IMR-90 (cell line): ENCODE measurements around the gene UBE3A. TPM values are rescaled to one million over a fixed set of nuclear protein-coding genes. Genes with fewer than 3 reads are reported as not detected.

Experiments used
- ATAC-seq: fragments of 200-7000 bp; cut with Tn5 transposase; 2 replicates; pipeline ENCODE4 v1.9.1; 2020; ENCODE audit warnings: low read depth, mild to moderate bottlenecking, moderate library complexity
- BruUV-seq: library from RNA; stranded (reverse); fragments of 400-500 nt; replicated peaks from 2 replicates; lab custom pipeline; 2021; lab: Mats Ljungman, UMichigan
- CTCF ChIA-PET: fragments of 300-600 bp; formaldehyde crosslinking; extraction: SDS; loops from one replicate; lab custom pipeline; 2021; ENCODE audit warnings: antibody characterized with exemption; lab: Yijun Ruan, JAX
- POLR2A ChIA-PET: fragments of 300-600 bp; sonication (Branson Sonifier 250); formaldehyde crosslinking; loops from one replicate; lab custom pipeline; 2022; ENCODE audit warnings: antibody characterized with exemption; ENCODE audit not compliant: unreplicated experiment; lab: Charles Lee
- DNase-seq: peaks from one replicate; pipeline ENCODE4 v3.0.0; 2013
- H2AFZ ChIP-seq: replicated peaks from 2 replicates; pipeline ENCODE3; 2013; ENCODE audit warnings: low read length, mild to moderate bottlenecking; ENCODE audit not compliant: poor library complexity
- H2AK5ac ChIP-seq: 2 replicates; pipeline ENCODE4 v1.6.1; 2013; ENCODE audit warnings: low read depth, low read length, inconsistent platforms
- H2AK9ac ChIP-seq: replicated peaks from 2 replicates; pipeline ENCODE3; 2013; ENCODE audit warnings: mild to moderate bottlenecking, low read depth, low read length, moderate library complexity; ENCODE audit not compliant: poor library complexity
- H2BK120ac ChIP-seq: 2 replicates; pipeline ENCODE4 v1.6.1; 2013; ENCODE audit warnings: low read depth, low read length, inconsistent platforms
- H2BK15ac ChIP-seq: 3 replicates; pipeline ENCODE4 v1.6.1; 2013; ENCODE audit warnings: low read depth, low read length, inconsistent platforms
- H2BK20ac ChIP-seq: 2 replicates; pipeline ENCODE4 v1.6.1; 2013; ENCODE audit warnings: low read depth, mild to moderate bottlenecking, inconsistent platforms, low read length, moderate library complexity
- H2BK5ac ChIP-seq: 2 replicates; pipeline ENCODE4 v1.6.1; 2013; ENCODE audit warnings: mild to moderate bottlenecking, low read depth, low read length, inconsistent platforms; ENCODE audit not compliant: poor library complexity, severe bottlenecking
- H3K14ac ChIP-seq: replicated peaks from 2 replicates; pipeline ENCODE4 v1.6.1; 2013; ENCODE audit warnings: low read depth, low read length, inconsistent platforms
- H3K18ac ChIP-seq: 2 replicates; pipeline ENCODE4 v1.6.1; 2013; ENCODE audit warnings: low read depth, low read length, control low read depth
- H3K23ac ChIP-seq: 2 replicates; pipeline ENCODE4 v1.6.1; 2013; ENCODE audit warnings: low read depth, low read length, inconsistent platforms
- H3K27ac ChIP-seq: 2 replicates; pipeline ENCODE4 v1.5.1; 2013; ENCODE audit warnings: mild to moderate bottlenecking, control low read depth, low read length; ENCODE audit not compliant: insufficient read depth
- H3K27me3 ChIP-seq: 2 replicates; pipeline ENCODE4 v1.6.1; 2013; ENCODE audit warnings: low read length; ENCODE audit not compliant: control insufficient read depth, insufficient read depth
- H3K36me3 ChIP-seq: 2 replicates; pipeline ENCODE4 v1.6.1; 2013; ENCODE audit warnings: low read length, mixed read lengths; ENCODE audit not compliant: control insufficient read depth, insufficient read depth
- H3K4ac ChIP-seq: 2 replicates; pipeline ENCODE4 v1.6.1; 2013; ENCODE audit warnings: low read depth, low read length, inconsistent platforms
- H3K4me1 ChIP-seq: 2 replicates; pipeline ENCODE4 v1.6.1; 2013; ENCODE audit warnings: low read length, mixed read lengths; ENCODE audit not compliant: control insufficient read depth, insufficient read depth
- H3K4me2 ChIP-seq: 2 replicates; pipeline ENCODE4 v1.6.1; 2013; ENCODE audit warnings: low read depth, mild to moderate bottlenecking, control low read depth, low read length, moderate library complexity
- H3K4me3 ChIP-seq: 2 replicates; pipeline ENCODE4 v1.5.1; 2013; ENCODE audit warnings: low read depth, mild to moderate bottlenecking, control low read depth, low read length, moderate library complexity; ENCODE audit not compliant: insufficient read depth
- H3K56ac ChIP-seq: 2 replicates; pipeline ENCODE4 v1.6.1; 2013; ENCODE audit warnings: low read length, inconsistent platforms; ENCODE audit not compliant: insufficient read depth; ENCODE audit errors: extremely low read depth
- H3K79me1 ChIP-seq, 2 experiments: 2 replicates each; pipeline ENCODE4 v1.6.1; 2013; ENCODE audit warnings: low read length in 2 of 2, inconsistent platforms in 1 of 2, low read depth in 1 of 2
- H3K9ac ChIP-seq: 2 replicates; pipeline ENCODE4 v1.6.1; 2013; ENCODE audit warnings: low read depth, low read length, control low read depth
- H3K9me1 ChIP-seq: 2 replicates; pipeline ENCODE4 v1.6.1; 2013; ENCODE audit warnings: low read length, inconsistent platforms; ENCODE audit not compliant: insufficient read depth
- H3K9me3 ChIP-seq: 2 replicates; pipeline ENCODE4 v1.6.1; 2013; ENCODE audit warnings: low read length; ENCODE audit not compliant: control insufficient read depth, insufficient read depth
- H4K20me1 ChIP-seq: 2 replicates; pipeline ENCODE4 v1.6.1; 2013; ENCODE audit warnings: low read length, inconsistent platforms; ENCODE audit not compliant: insufficient read depth
- H4K5ac ChIP-seq: 2 replicates; pipeline ENCODE4 v1.6.1; 2013; ENCODE audit warnings: mild to moderate bottlenecking, low read depth, low read length, control low read depth
- H4K8ac ChIP-seq, 2 experiments: 2 replicates each; pipeline ENCODE4 v1.6.1; 2013; ENCODE audit warnings: low read depth in 2 of 2, low read length in 2 of 2, control low read depth in 1 of 2, inconsistent platforms in 1 of 2
- H4K91ac ChIP-seq: 2 replicates; pipeline ENCODE4 v1.6.1; 2013; ENCODE audit warnings: low read depth, low read length, inconsistent platforms; ENCODE audit not compliant: insufficient read depth
- BHLHE40 ChIP-seq: fragments of 150-350 bp; IDR thresholded peaks from 2 replicates; pipeline ENCODE4 v1.6.1; 2016; ENCODE audit warnings: mild to moderate bottlenecking, low read depth, low read length
- CEBPB ChIP-seq: IDR thresholded peaks from 2 replicates; pipeline ENCODE4 v1.6.1; 2012; ENCODE audit warnings: low read depth, low read length, improper control_type of control experiment
- CHD1 ChIP-seq: IDR thresholded peaks from 2 replicates; pipeline ENCODE4 v1.6.1; 2012; ENCODE audit warnings: low read depth, low read length, improper control_type of control experiment
- MAZ ChIP-seq: IDR thresholded peaks from 2 replicates; pipeline ENCODE4 v1.6.1; 2012; ENCODE audit warnings: low read depth, mild to moderate bottlenecking, low read length, improper control_type of control experiment, moderate library complexity, borderline replicate concordance
- MXI1 ChIP-seq: IDR thresholded peaks from 2 replicates; pipeline ENCODE4 v1.6.1; 2012; ENCODE audit warnings: low read depth, mild to moderate bottlenecking, low read length, moderate library complexity, borderline replicate concordance
- NFE2L2 ChIP-seq: fragments of 150-350 bp; IDR thresholded peaks from 2 replicates; pipeline ENCODE4 v1.6.1; 2016; ENCODE audit warnings: low read depth, mild to moderate bottlenecking, low read length
- POLR2A ChIP-seq: IDR thresholded peaks from 2 replicates; pipeline ENCODE4 v1.6.1; 2012; ENCODE audit warnings: mild to moderate bottlenecking, low read depth, low read length
- RCOR1 ChIP-seq: IDR thresholded peaks from 2 replicates; pipeline ENCODE4 v1.6.1; 2012; ENCODE audit warnings: mild to moderate bottlenecking, low read length, improper control_type of control experiment; ENCODE audit not compliant: insufficient replicate concordance
- RFX5 ChIP-seq: IDR thresholded peaks from 2 replicates; pipeline ENCODE4 v1.8.0; 2012; ENCODE audit warnings: low read depth, mild to moderate bottlenecking, low read length, moderate library complexity
- SMC3 ChIP-seq: fragments of 150-350 bp; IDR thresholded peaks from 2 replicates; pipeline ENCODE4 v1.6.1; 2016; ENCODE audit warnings: low read depth, mild to moderate bottlenecking, antibody characterized with exemption, low read length, moderate library complexity
- dilution Hi-C: fragments of 300-500 bp; cut with HindIII; formaldehyde crosslinking; loops from one replicate; pipeline ENCODE4 v1.14.3; 2018; ENCODE audit warnings: low sequenced_read_pairs; ENCODE audit not compliant: unreplicated experiment
- in situ Hi-C: fragments of 300-500 bp; cut with MboI; formaldehyde crosslinking; loops from 3 replicates; pipeline ENCODE4 v1.14.3; 2019; ENCODE audit warnings: low sequenced_read_pairs, inconsistent platforms, mixed read lengths
- intact Hi-C: fragments of 100-400 bp; cut with micrococcal nuclease; formaldehyde crosslinking; loops from 2 replicates; pipeline ENCODE4 v1.10.0; 2022
- polyA plus RNA-seq, 3 experiments: library from polyadenylated mRNA; depleted of rRNA; stranded (reverse); fragments of >200 nt; gene quantifications; 2 replicates each; pipeline ENCODE4 v1.2.3, GENCODE V29; 2012; ENCODE audit warnings: low replicate concordance in 1 of 3
- total RNA-seq: library from RNA; depleted of rRNA; stranded (reverse); fragments of >200 nt; gene quantifications from 2 replicates; pipeline ENCODE4 v1.2.3, GENCODE V29; 2012
- TF ChIP-seq, protein P1 (sequence below): fragments of 150-350 bp; IDR thresholded peaks from 2 replicates; pipeline ENCODE4 v1.6.1; 2017; ENCODE audit warnings: mild to moderate bottlenecking, antibody characterized with exemption, low read length, low read depth
- TF ChIP-seq, protein P2 (sequence below): fragments of 150-350 bp; IDR thresholded peaks from 2 replicates; pipeline ENCODE4 v1.6.1; 2016; ENCODE audit warnings: low read depth, mild to moderate bottlenecking, low read length, moderate library complexity, borderline replicate concordance
- TF ChIP-seq, protein P3 (sequence below): conservative IDR thresholded peaks from 2 replicates; pipeline ENCODE4 v1.5.1; 2012; ENCODE audit warnings: mild to moderate bottlenecking, low read depth, low read length, improper control_type of control experiment

UBE3A gene
- total and polyA plus RNA-seq, 2 of the 4 experiments (the other 2 are of a cell fraction), result 19.3 to 53.2 TPM

DNA sequence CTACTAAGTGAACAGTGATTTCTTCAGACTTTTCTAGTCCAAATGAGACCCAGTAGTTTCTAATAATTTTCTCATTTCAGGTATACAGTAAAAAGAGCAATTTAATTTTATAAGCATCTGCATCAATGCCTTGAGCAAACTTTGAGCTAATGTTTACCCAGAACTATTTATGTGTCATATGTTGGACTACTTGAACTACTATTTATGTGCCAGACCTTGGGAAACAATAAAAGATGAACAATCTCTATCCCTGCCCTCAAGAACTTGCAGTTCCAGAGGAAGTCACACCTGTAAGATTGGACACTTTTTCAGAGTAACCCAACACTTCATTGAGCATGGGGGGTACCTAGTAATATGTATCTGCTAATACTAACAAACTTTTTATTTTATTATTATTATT, 2.3 kb upstream of the UBE3A start:
- BruUV-seq, result no TSS peak
- no peak overlapping the region for H3K9ac ChIP-seq
- H2BK5ac ChIP-seq, result no peak overlapping the region
- in situ Hi-C loops, result no loop called here
- H3K27ac ChIP-seq, result no peak overlapping the region
- H3K4me3 ChIP-seq, result no peak overlapping the region
- H3K9me1 ChIP-seq, result no peaks in the 10 kb centered on the region
- no peak overlapping the region for H2AFZ ChIP-seq
- no peak overlapping the region for H3K4ac ChIP-seq
- no peak overlapping the region for H2AK5ac ChIP-seq
- H3K36me3 ChIP-seq, result no peaks in the 10 kb centered on the region
- DNase-seq (no peak), ATAC-seq (no peak)
- H2BK120ac ChIP-seq, result no peak overlapping the region
- TF ChIP-seq MXI1 (no peak), NFE2L2 (no peak), MAZ (no peak), CHD1 (no peak), SMC3 (no peak), BHLHE40 (no peak), RFX5 (no peak), POLR2A (no peak), CEBPB (no peak), RCOR1 (no peak)
- TF ChIP-seq, protein P1, sequence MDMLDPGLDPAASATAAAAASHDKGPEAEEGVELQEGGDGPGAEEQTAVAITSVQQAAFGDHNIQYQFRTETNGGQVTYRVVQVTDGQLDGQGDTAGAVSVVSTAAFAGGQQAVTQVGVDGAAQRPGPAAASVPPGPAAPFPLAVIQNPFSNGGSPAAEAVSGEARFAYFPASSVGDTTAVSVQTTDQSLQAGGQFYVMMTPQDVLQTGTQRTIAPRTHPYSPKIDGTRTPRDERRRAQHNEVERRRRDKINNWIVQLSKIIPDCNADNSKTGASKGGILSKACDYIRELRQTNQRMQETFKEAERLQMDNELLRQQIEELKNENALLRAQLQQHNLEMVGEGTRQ, result no peak
- TF ChIP-seq, protein P2, sequence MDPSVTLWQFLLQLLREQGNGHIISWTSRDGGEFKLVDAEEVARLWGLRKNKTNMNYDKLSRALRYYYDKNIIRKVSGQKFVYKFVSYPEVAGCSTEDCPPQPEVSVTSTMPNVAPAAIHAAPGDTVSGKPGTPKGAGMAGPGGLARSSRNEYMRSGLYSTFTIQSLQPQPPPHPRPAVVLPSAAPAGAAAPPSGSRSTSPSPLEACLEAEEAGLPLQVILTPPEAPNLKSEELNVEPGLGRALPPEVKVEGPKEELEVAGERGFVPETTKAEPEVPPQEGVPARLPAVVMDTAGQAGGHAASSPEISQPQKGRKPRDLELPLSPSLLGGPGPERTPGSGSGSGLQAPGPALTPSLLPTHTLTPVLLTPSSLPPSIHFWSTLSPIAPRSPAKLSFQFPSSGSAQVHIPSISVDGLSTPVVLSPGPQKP, result no peak
- TF ChIP-seq, protein P3, sequence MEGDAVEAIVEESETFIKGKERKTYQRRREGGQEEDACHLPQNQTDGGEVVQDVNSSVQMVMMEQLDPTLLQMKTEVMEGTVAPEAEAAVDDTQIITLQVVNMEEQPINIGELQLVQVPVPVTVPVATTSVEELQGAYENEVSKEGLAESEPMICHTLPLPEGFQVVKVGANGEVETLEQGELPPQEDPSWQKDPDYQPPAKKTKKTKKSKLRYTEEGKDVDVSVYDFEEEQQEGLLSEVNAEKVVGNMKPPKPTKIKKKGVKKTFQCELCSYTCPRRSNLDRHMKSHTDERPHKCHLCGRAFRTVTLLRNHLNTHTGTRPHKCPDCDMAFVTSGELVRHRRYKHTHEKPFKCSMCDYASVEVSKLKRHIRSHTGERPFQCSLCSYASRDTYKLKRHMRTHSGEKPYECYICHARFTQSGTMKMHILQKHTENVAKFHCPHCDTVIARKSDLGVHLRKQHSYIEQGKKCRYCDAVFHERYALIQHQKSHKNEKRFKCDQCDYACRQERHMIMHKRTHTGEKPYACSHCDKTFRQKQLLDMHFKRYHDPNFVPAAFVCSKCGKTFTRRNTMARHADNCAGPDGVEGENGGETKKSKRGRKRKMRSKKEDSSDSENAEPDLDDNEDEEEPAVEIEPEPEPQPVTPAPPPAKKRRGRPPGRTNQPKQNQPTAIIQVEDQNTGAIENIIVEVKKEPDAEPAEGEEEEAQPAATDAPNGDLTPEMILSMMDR, result no peak
- H3K14ac ChIP-seq, result no peak overlapping the region
- no peak overlapping the region for H3K4me2 ChIP-seq
- ChIA-PET POLR2A (no interaction called here), CTCF (no interaction called here)
- no peaks in the 10 kb centered on the region for H3K4me1 ChIP-seq
- H3K9me3 ChIP-seq, result no peaks in the 10 kb centered on the region
- H3K18ac ChIP-seq, result no peak overlapping the region
- no peak overlapping the region for H2BK20ac ChIP-seq
- no peak overlapping the region for H4K5ac ChIP-seq
- no peak overlapping the region for H3K23ac ChIP-seq
- no peak overlapping the region for H3K56ac ChIP-seq
- no peaks in the 10 kb centered on the region for H3K27me3 ChIP-seq
- H4K8ac ChIP-seq, result no peak overlapping the region
- peaks cover 19% of the 10 kb centered on the region for H4K20me1 ChIP-seq
- H2BK15ac ChIP-seq, result no peak overlapping the region
- dilution Hi-C loops, result no loop called here
- H3K79me1 ChIP-seq, result peaks cover 5 to 12% of the 10 kb centered on the region in 2 experiments; a peak in 3 of 4 replicates
- no peak overlapping the region for H2AK9ac ChIP-seq
- intact Hi-C loops, result no loop called here
- no peak overlapping the region for H4K91ac ChIP-seq
